Endothelial cell of umbilical vein (primary cell): Measurements from ENCODE around the gene GIPC1. TPM values are rescaled to one million over a fixed set of nuclear protein-coding genes. Genes with fewer than 3 reads are reported as not detected.

Experiments
- BruUV-seq: library from RNA; stranded (reverse); fragments of 400-500 nt; replicated peaks from 2 replicates; lab custom pipeline; 2021; lab: Mats Ljungman, UMichigan
- CTCF ChIA-PET: fragments of 300-600, 350-600 bp; sonication (Branson Sonifier 250); formaldehyde crosslinking; loops from one replicate; lab custom pipeline; 2021; ENCODE audit warnings: antibody characterized with exemption, inconsistent platforms; lab: Charles Lee
- POLR2A ChIA-PET: fragments of 300-600, 350-600 bp; sonication (Branson Sonifier 250); formaldehyde crosslinking; loops from one replicate; lab custom pipeline; 2021; ENCODE audit warnings: antibody characterized with exemption, inconsistent platforms; lab: Charles Lee
- DNase-seq: peaks from one replicate; pipeline ENCODE4 v3.0.0-alpha.2; 2011; ENCODE audit warnings: low read depth, low spot score
- FAIRE-seq: peaks from 2 replicates; lab custom pipeline; 2011; peaks lifted over from hg19 to GRCh38; lab: Jason Lieb, UNC
- H2AFZ ChIP-seq: 2 replicates; pipeline ENCODE4 v1.6.0; 2012; ENCODE audit warnings: low read depth, low read length, control low read depth, inconsistent platforms
- H3K27ac ChIP-seq: 2 replicates; pipeline ENCODE4 v1.5.1; 2011; ENCODE audit warnings: low read depth, mild to moderate bottlenecking, control low read depth, low read length, moderate library complexity; ENCODE audit not compliant: insufficient read depth
- H3K27me3 ChIP-seq, 2 experiments: 2 replicates each; pipeline versions ENCODE4 v1.6.0 to v1.6.1; 2011; ENCODE audit warnings: low read length in 2 of 2, mixed read lengths in 1 of 2; ENCODE audit not compliant: control insufficient read depth in 2 of 2, insufficient read depth in 2 of 2
- H3K36me3 ChIP-seq, 2 experiments: 2 replicates in 1 of 2; 3 replicates in 1 of 2; pipeline ENCODE4 v1.5.1; 2011; ENCODE audit warnings: low read length in 2 of 2, mild to moderate bottlenecking in 1 of 2, moderate library complexity in 1 of 2; ENCODE audit not compliant: control insufficient read depth in 2 of 2, insufficient read depth in 2 of 2; ENCODE audit errors: extremely low read depth in 1 of 2
- H3K4me1 ChIP-seq: 3 replicates; pipeline ENCODE4 v1.5.1; 2011; ENCODE audit warnings: mild to moderate bottlenecking, low read length; ENCODE audit not compliant: control insufficient read depth, insufficient read depth; ENCODE audit errors: extremely low read depth
- H3K4me2 ChIP-seq: 2 replicates; pipeline ENCODE4 v1.6.1; 2011; ENCODE audit warnings: low read length, control low read depth, mixed read lengths; ENCODE audit not compliant: insufficient read depth
- H3K4me3 ChIP-seq, 3 experiments: fragments of 200-600 bp in 1 of 3; sonication (generic), shearing (Covaris generic) in 1 of 3; replicated peaks in 1 of 3; 2 replicates each; pipeline ENCODE4 v1.5.1; 2011 to 2016; ENCODE audit warnings: control low read depth in 3 of 3, low read length in 3 of 3, mild to moderate bottlenecking in 2 of 3, inconsistent platforms in 1 of 3, low read depth in 1 of 3, moderate library complexity in 1 of 3; ENCODE audit not compliant: insufficient read depth in 1 of 3
- H3K79me2 ChIP-seq: 2 replicates; pipeline ENCODE4 v1.6.0; 2012; ENCODE audit warnings: low read length, inconsistent platforms; ENCODE audit not compliant: control insufficient read depth, insufficient read depth
- H3K9ac ChIP-seq: replicated peaks from 2 replicates; pipeline ENCODE3; 2011; ENCODE audit warnings: low read length, control low read depth; ENCODE audit not compliant: insufficient read depth; ENCODE audit errors: extremely low read depth
- H3K9me1 ChIP-seq: replicated peaks from 3 replicates; pipeline ENCODE4 v1.6.0; 2011; ENCODE audit warnings: mild to moderate bottlenecking, low read length; ENCODE audit not compliant: control insufficient read depth, insufficient read depth; ENCODE audit errors: extremely low read depth
- H3K9me3 ChIP-seq: replicated peaks from 2 replicates; pipeline ENCODE4 v1.5.1; 2012; ENCODE audit warnings: low read length, inconsistent platforms; ENCODE audit not compliant: control insufficient read depth, insufficient read depth
- H4K20me1 ChIP-seq: replicated peaks from 2 replicates; pipeline ENCODE3; 2011; ENCODE audit warnings: mild to moderate bottlenecking, low read length; ENCODE audit not compliant: control insufficient read depth, insufficient read depth; ENCODE audit errors: extremely low read depth
- EZH2 ChIP-seq: IDR thresholded peaks from 2 replicates; pipeline ENCODE4 v1.6.1; 2012; ENCODE audit warnings: borderline replicate concordance, low read depth, mild to moderate bottlenecking, moderate library complexity, low read length, inconsistent platforms; ENCODE audit not compliant: severe bottlenecking
- FOS ChIP-seq: IDR thresholded peaks from 2 replicates; pipeline ENCODE4 v1.6.1; 2011; ENCODE audit warnings: mild to moderate bottlenecking, low read length, moderate library complexity, borderline replicate concordance; ENCODE audit not compliant: insufficient read depth
- GATA2 ChIP-seq: IDR thresholded peaks from 2 replicates; pipeline ENCODE4 v1.7.0; 2011; ENCODE audit warnings: low read depth, mild to moderate bottlenecking, moderate library complexity, mixed read lengths, low read length; ENCODE audit not compliant: insufficient read length, insufficient read depth
- MYC ChIP-seq: IDR thresholded peaks from one replicate; pipeline ENCODE4 v1.6.1; 2011; ENCODE audit warnings: mild to moderate bottlenecking, low read depth, low read length
- POLR2A ChIP-seq: IDR thresholded peaks from 2 replicates; pipeline ENCODE4 v1.6.1; 2012; ENCODE audit warnings: low read depth, mild to moderate bottlenecking, control low read depth, low read length
- dilution Hi-C: fragments of 300-500 bp; cut with MboI; formaldehyde crosslinking; loops from one replicate; pipeline ENCODE4 v1.15.0; 2019; ENCODE audit warnings: low sequenced_read_pairs; ENCODE audit not compliant: extremely low pct_ligation_motif_present
- intact Hi-C: fragments of 100-400 bp; cut with micrococcal nuclease; formaldehyde crosslinking; loops from one replicate; pipeline ENCODE4 v1.10.0; 2022
- polyA plus RNA-seq, 4 experiments: library from polyadenylated mRNA; depleted of rRNA in 3 of 4; stranded (reverse) in 3 of 4; unstranded in 1 of 4; fragments of >200 nt; gene quantifications; 2 replicates each; pipeline versions ENCODE4 v1.2.1 to v1.2.3, GENCODE V29; 2011 to 2012; ENCODE audit warnings: missing spikeins in 1 of 4
- total RNA-seq: library from RNA; stranded (reverse); gene quantifications from 2 replicates; pipeline ENCODE4 v1.2.3, GENCODE V29; 2021
- TF ChIP-seq, protein P1 (sequence below), 2 donors: IDR thresholded peaks; 1 replicate in 1 of 2; 2 replicates in 1 of 2; pipeline ENCODE4 v1.5.1; 2011; ENCODE audit warnings: low read length in 2 of 2, mild to moderate bottlenecking in 2 of 2, moderate library complexity in 2 of 2, control low read depth in 1 of 2, inconsistent platforms in 1 of 2, low read depth in 1 of 2; ENCODE audit not compliant: insufficient read depth in 1 of 2; ENCODE audit errors: extremely low read depth in 1 of 2
- TF ChIP-seq, protein P2 (sequence below): IDR thresholded peaks from 2 replicates; pipeline ENCODE4 v1.6.1; 2011; ENCODE audit not compliant: insufficient read depth, insufficient read length

GIPC1 gene
- total and polyA plus RNA-seq, 2 donors (not counting 3 experiments of a cell fraction or from before 2014, with no cell fraction given): 108 to 141 TPM

DNA sequence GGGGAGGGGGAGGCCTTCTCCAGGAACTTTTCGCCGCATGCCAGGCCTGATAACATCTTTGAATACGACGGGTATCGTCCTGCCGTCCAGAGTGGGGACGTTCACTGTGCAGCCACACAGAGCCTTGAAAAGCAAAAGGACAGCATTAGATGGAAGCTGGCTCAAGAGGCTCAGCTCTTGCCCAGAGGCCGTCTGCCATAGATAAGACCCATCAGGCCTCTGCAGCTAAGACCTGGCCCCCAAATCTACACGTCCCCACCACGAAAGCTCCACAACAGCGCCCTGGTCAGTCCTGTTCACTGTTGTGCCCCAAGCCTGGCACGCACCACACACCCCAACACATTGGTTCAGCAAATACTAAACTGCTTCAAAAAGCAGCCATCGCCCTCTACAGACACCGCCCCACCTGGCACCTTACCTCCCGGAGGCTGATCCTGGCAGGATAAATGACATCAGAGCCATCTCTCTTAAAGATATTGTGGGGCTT lies 20.2 kb upstream of the GIPC1 start:
- Histone ChIP-seq H3K9me3 (no peaks in the 10 kb centered on the region), H3K4me1 (peaks cover 35% of the 10 kb centered on the region), H3K36me3 (peaks cover 12 to 13% of the 10 kb centered on the region in 2 experiments), H3K27me3 (no peaks in the 10 kb centered on the region), H3K79me2 (peaks cover 33% of the 10 kb centered on the region), H3K9me1 (no peaks in the 10 kb centered on the region), H4K20me1 (no peaks in the 10 kb centered on the region), H3K4me2 (peak overlapping the region; percentile 94), H2AFZ (no peak overlapping the region), H3K9ac (peak overlapping the region; percentile 24), H3K4me3 (peak overlapping the region in 2 of 3 experiments; percentile 1 to 85), H3K27ac (no peak overlapping the region)
- POLR2A ChIA-PET: interaction anchor here (0.6 to 2.8 kb wide), 2 partner anchors 18 to 48 kb away, joined by 6 to 22 read pairs; no protein-coding TSS in a partner anchor
- FAIRE-seq: peak; percentile 15
- no peak for TF ChIP-seq EZH2
- TF ChIP-seq MYC: no peak
- TF ChIP-seq, protein P1, sequence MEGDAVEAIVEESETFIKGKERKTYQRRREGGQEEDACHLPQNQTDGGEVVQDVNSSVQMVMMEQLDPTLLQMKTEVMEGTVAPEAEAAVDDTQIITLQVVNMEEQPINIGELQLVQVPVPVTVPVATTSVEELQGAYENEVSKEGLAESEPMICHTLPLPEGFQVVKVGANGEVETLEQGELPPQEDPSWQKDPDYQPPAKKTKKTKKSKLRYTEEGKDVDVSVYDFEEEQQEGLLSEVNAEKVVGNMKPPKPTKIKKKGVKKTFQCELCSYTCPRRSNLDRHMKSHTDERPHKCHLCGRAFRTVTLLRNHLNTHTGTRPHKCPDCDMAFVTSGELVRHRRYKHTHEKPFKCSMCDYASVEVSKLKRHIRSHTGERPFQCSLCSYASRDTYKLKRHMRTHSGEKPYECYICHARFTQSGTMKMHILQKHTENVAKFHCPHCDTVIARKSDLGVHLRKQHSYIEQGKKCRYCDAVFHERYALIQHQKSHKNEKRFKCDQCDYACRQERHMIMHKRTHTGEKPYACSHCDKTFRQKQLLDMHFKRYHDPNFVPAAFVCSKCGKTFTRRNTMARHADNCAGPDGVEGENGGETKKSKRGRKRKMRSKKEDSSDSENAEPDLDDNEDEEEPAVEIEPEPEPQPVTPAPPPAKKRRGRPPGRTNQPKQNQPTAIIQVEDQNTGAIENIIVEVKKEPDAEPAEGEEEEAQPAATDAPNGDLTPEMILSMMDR (IDR thresholded peaks at IDR 0.05; ENCODE audit: extremely low read depth in 1 of 2, insufficient read depth in 1 of 2, low read depth in 1 of 2, low read length in 2 of 2): no peak
- no peak for TF ChIP-seq FOS
- TF ChIP-seq, protein P2, sequence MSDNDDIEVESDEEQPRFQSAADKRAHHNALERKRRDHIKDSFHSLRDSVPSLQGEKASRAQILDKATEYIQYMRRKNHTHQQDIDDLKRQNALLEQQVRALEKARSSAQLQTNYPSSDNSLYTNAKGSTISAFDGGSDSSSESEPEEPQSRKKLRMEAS: no peak
- no peak for TF ChIP-seq POLR2A
- no peak for TF ChIP-seq GATA2
- dilution Hi-C loops (no loop called here), intact Hi-C loops (no loop called here)
- no TSS peak for BruUV-seq
- no peak for DNase-seq
- CTCF ChIA-PET: interaction anchor here (0.9 to 2.9 kb wide), 4 partner anchors 9 to 37 kb away, joined by 3 to 22 read pairs (median 9); no protein-coding TSS in a partner anchor
